ENCODE data around the gene BLVRB.
"Not testable (repeated sequence)": the region's sequence is repeated elsewhere in the genome, so short reads cannot be mapped to it uniquely, and the experiment has no call there.

GRCh38 chr19:40453943-40454342 lies 11.6 kb downstream of the BLVRB start:
- TF ChIP-seq, protein P1, sequence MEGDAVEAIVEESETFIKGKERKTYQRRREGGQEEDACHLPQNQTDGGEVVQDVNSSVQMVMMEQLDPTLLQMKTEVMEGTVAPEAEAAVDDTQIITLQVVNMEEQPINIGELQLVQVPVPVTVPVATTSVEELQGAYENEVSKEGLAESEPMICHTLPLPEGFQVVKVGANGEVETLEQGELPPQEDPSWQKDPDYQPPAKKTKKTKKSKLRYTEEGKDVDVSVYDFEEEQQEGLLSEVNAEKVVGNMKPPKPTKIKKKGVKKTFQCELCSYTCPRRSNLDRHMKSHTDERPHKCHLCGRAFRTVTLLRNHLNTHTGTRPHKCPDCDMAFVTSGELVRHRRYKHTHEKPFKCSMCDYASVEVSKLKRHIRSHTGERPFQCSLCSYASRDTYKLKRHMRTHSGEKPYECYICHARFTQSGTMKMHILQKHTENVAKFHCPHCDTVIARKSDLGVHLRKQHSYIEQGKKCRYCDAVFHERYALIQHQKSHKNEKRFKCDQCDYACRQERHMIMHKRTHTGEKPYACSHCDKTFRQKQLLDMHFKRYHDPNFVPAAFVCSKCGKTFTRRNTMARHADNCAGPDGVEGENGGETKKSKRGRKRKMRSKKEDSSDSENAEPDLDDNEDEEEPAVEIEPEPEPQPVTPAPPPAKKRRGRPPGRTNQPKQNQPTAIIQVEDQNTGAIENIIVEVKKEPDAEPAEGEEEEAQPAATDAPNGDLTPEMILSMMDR (conservative IDR thresholded peaks at IDR 0.05; ENCODE audit: low read length), result not testable (repeated sequence)
- TF ChIP-seq EZH2phosphoT487 (IDR thresholded peaks at IDR 0.05; ENCODE audit: borderline replicate concordance), result not testable (repeated sequence)

Data from Loucy (cell line).